Measurements from ENCODE around the gene CPSF2. TPM values are rescaled to one million over a fixed set of nuclear protein-coding genes. Genes with fewer than 3 reads are reported as not detected.

Gene CPSF2
- total and polyA plus RNA-seq, 5 donors from 2014 or later: 33.9 to 48.8 (median 36.6) TPM

DNA sequence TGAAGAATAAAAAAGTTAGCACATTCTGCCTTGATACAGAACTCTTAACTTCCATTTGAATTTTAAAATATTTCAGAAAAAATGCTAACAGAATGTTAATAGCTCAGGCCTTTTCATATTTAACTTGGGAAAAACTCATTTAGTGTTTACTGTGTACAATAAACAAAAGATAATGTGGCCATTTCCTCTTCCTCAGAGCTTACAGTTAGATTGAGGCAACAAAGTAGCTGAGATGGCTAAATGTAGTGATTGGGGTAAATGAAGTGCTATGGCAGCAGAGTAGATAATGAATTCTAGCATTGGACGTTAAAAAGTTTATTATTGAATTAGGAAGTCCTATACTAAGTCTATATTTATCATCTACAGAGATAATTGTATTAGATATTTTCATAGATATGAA lies 12.7 kb downstream of the CPSF2 start:
- peaks cover 66% of the 10 kb centered on the region for H3K36me3 ChIP-seq (ENCODE audit: control insufficient read depth, insufficient read depth, low read length)
- peaks cover 46% of the 10 kb centered on the region for H3K36me3 Mint-ChIP-seq

DNA sequence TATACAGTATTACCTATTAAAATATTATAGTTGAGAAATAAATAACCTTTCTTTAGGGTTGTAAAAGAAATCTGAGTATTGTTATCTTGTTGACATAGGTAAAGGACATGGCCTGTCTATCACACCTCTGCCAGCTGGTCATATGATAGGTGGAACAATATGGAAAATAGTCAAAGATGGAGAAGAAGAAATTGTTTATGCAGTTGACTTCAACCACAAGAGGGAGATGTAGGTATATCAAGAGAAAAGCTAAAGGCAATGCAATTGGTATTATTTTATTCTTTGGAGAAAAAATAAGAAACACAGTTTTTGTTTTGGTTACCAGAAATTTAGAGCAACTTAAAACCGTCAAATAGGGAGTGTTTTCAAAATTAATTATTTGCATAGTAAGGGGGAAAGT lies 13.5 kb downstream of the CPSF2 start:
- peaks cover 58% of the 10 kb centered on the region for H3K36me3 ChIP-seq (ENCODE audit: control insufficient read depth, insufficient read depth, low read length)
- Mint-ChIP-seq H3K27me3 (no peaks in the 10 kb centered on the region), H3K27ac (peak overlapping the region in 1 of 3 donors; percentile 54), H3K4me1 (peaks cover 8 to 14% (median 9%) of the 10 kb centered on the region in 4 donors), H3K4me3 (no peak overlapping the region), H3K9me3 (no peaks in the 10 kb centered on the region), H3K36me3 (peaks cover 40% of the 10 kb centered on the region)
- ATAC-seq (ENCODE audit: low read depth in 2 of 2) (no peak), DNase-seq (peak in 2 of 3 donors; percentile 18 to 44)
- no peaks in the 10 kb centered on the region for H3K4me1 ChIP-seq (ENCODE audit: control insufficient read depth, insufficient read depth, low read length, poor library complexity, severe bottlenecking)
- H3K27me3 ChIP-seq (ENCODE audit: control insufficient read depth, insufficient read depth, low read length): no peaks in the 10 kb centered on the region
- H3K27ac ChIP-seq (ENCODE audit: insufficient read depth, low read length, poor library complexity, severe bottlenecking): no peak overlapping the region
- no peaks in the 10 kb centered on the region for H3K9me3 ChIP-seq (ENCODE audit: control insufficient read depth in 2 of 2, low read length in 2 of 2)
- H3K4me3 ChIP-seq (ENCODE audit: low read depth, low read length): no peak overlapping the region

More for the DNA sequence above, 12.7 kb downstream of the CPSF2 start:
- H3K27ac Mint-ChIP-seq: peak overlapping the region in 1 of 3 donors; percentile 79
- H3K4me1 Mint-ChIP-seq: peaks cover 14 to 16% (median 14%) of the 10 kb centered on the region in 4 donors
- DNase-seq: no peak
- H3K27me3 Mint-ChIP-seq: no peaks in the 10 kb centered on the region
- H3K9me3 ChIP-seq (ENCODE audit: control insufficient read depth in 2 of 2, low read length in 2 of 2): no peaks in the 10 kb centered on the region
- no peak for ATAC-seq (ENCODE audit: low read depth in 2 of 2)
- no peak overlapping the region for H3K27ac ChIP-seq (ENCODE audit: insufficient read depth, low read length, poor library complexity, severe bottlenecking)
- H3K4me3 Mint-ChIP-seq: no peak overlapping the region
- H3K9me3 Mint-ChIP-seq: no peaks in the 10 kb centered on the region
- H3K27me3 ChIP-seq (ENCODE audit: control insufficient read depth, insufficient read depth, low read length): no peaks in the 10 kb centered on the region
- no peak overlapping the region for H3K4me3 ChIP-seq (ENCODE audit: low read depth, low read length)
- no peaks in the 10 kb centered on the region for H3K4me1 ChIP-seq (ENCODE audit: control insufficient read depth, insufficient read depth, low read length, poor library complexity, severe bottlenecking)

DNA sequence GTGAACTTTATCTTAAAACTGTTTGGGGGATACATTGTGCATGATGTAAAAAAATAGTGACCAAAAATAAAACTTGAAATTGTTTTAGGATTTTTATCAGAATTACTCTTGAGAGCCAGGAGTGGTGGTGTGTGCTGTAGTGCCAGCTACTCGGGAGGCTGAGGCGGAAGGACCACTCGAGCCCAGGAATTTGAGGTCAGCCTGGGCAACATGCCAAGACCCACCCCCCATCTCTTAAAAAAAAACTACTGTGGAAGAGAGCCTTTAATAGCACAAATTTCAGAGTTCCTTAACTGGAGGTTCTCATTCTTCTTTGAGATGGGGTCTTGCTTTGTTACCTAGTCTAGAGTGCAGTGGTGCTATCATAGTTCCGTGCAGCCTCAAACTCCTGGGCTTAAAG lies 21.5 kb downstream of the CPSF2 start:
- Histone ChIP-seq H3K9me3 (ENCODE audit: control insufficient read depth in 2 of 2, low read length in 2 of 2) (no peaks in the 10 kb centered on the region), H3K27ac (ENCODE audit: insufficient read depth, low read length, poor library complexity, severe bottlenecking) (no peak overlapping the region), H3K27me3 (ENCODE audit: control insufficient read depth, insufficient read depth, low read length) (no peaks in the 10 kb centered on the region), H3K4me3 (ENCODE audit: low read depth, low read length) (no peak overlapping the region), H3K4me1 (ENCODE audit: control insufficient read depth, insufficient read depth, low read length, poor library complexity, severe bottlenecking) (no peaks in the 10 kb centered on the region), H3K36me3 (ENCODE audit: control insufficient read depth, insufficient read depth, low read length) (peaks cover 66% of the 10 kb centered on the region)
- no peak for DNase-seq
- no peaks in the 10 kb centered on the region for H3K9me3 Mint-ChIP-seq
- peaks cover 3 to 28% (median 17%) of the 10 kb centered on the region in 4 donors for H3K4me1 Mint-ChIP-seq
- H3K27me3 Mint-ChIP-seq: no peaks in the 10 kb centered on the region
- peaks cover 49% of the 10 kb centered on the region for H3K36me3 Mint-ChIP-seq
- ATAC-seq (ENCODE audit: low read depth in 2 of 2): no peak
- H3K4me3 Mint-ChIP-seq: no peak overlapping the region
- no peak overlapping the region for H3K27ac Mint-ChIP-seq

DNA sequence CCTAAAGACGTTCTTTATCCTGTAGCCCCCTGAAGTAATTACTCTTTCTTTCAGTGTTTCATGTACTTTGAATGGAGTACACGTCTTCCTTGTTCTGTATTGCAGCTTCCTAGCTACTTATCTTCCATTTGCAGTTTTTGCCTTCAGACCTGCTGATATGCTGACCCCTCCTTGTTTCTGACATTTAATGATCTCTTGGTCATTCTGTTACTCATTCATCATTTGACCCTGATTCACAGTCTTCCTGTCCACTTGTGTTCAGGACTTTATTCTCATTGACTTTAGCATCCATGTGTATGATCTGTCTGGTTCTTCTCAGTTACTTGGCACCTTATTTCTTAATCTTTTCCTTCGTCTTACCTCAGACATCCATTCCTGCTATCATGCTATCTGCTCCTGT lies 22.2 kb downstream of the CPSF2 start:
- H3K36me3 Mint-ChIP-seq: peaks cover 52% of the 10 kb centered on the region
- H3K27me3 ChIP-seq (ENCODE audit: control insufficient read depth, insufficient read depth, low read length): no peaks in the 10 kb centered on the region
- no peak overlapping the region for H3K27ac Mint-ChIP-seq
- DNase-seq (no peak), ATAC-seq (ENCODE audit: low read depth in 2 of 2) (no peak)
- H3K9me3 Mint-ChIP-seq: no peaks in the 10 kb centered on the region
- no peak overlapping the region for H3K27ac ChIP-seq (ENCODE audit: insufficient read depth, low read length, poor library complexity, severe bottlenecking)
- H3K4me3 ChIP-seq (ENCODE audit: low read depth, low read length): no peak overlapping the region
- H3K4me1 ChIP-seq (ENCODE audit: control insufficient read depth, insufficient read depth, low read length, poor library complexity, severe bottlenecking): no peaks in the 10 kb centered on the region
- no peaks in the 10 kb centered on the region for H3K27me3 Mint-ChIP-seq
- no peak overlapping the region for H3K4me3 Mint-ChIP-seq
- peaks cover 67% of the 10 kb centered on the region for H3K36me3 ChIP-seq (ENCODE audit: control insufficient read depth, insufficient read depth, low read length)
- peaks cover 6 to 29% (median 17%) of the 10 kb centered on the region in 4 donors for H3K4me1 Mint-ChIP-seq
- H3K9me3 ChIP-seq (ENCODE audit: control insufficient read depth in 2 of 2, low read length in 2 of 2): no peaks in the 10 kb centered on the region

DNA sequence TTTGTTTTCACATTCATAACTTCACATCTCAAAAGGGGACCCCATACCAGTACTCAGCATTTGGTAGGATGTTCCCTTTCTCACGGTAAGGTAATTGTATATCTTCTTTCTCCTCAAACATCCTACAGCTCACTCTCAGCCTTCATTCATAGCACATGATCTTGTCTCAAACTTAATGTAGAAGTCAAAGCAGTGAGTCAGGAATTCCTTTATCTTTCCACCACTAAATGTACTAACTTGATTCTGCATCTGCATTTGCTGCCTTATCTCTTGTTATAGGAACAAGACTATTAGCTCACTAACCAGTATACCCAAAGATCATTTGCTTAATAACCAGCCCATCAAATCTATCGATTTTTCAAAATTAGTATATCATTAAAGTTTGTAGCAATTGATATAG lies 22.9 kb downstream of the CPSF2 start:
- no peak overlapping the region for H3K4me3 ChIP-seq (ENCODE audit: low read depth, low read length)
- H3K27ac ChIP-seq (ENCODE audit: insufficient read depth, low read length, poor library complexity, severe bottlenecking): no peak overlapping the region
- Mint-ChIP-seq H3K9me3 (no peaks in the 10 kb centered on the region), H3K4me3 (no peak overlapping the region), H3K27ac (peak overlapping the region in 2 of 3 donors; percentile 15 to 36), H3K4me1 (peaks cover 6 to 29% (median 17%) of the 10 kb centered on the region in 4 donors), H3K36me3 (peaks cover 55% of the 10 kb centered on the region), H3K27me3 (no peaks in the 10 kb centered on the region)
- H3K9me3 ChIP-seq (ENCODE audit: control insufficient read depth in 2 of 2, low read length in 2 of 2): no peaks in the 10 kb centered on the region
- H3K36me3 ChIP-seq (ENCODE audit: control insufficient read depth, insufficient read depth, low read length): peaks cover 74% of the 10 kb centered on the region
- no peaks in the 10 kb centered on the region for H3K4me1 ChIP-seq (ENCODE audit: control insufficient read depth, insufficient read depth, low read length, poor library complexity, severe bottlenecking)
- no peak for DNase-seq
- H3K27me3 ChIP-seq (ENCODE audit: control insufficient read depth, insufficient read depth, low read length): no peaks in the 10 kb centered on the region
- no peak for ATAC-seq (ENCODE audit: low read depth in 2 of 2)

DNA sequence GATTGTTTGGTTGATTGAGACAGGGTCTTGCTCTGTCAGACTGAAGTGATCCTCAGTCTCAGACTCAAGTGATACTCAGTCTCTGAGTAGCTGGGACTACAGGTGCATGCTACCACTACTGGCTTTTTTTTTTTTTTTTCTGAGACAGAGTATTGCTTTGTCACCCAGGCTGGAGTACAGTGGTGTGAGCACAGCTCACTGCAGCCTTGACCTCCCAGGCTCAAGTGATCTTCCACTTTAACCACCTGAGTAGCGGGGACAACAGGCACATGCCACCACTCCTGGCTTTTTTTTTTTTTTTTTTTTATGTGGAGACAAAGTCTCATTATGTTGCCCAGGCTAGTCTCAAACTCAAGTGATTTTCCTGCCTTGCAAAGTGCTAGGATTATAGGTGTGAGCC lies 31.8 kb downstream of the CPSF2 start:
- Histone ChIP-seq H3K4me3 (ENCODE audit: low read depth, low read length) (no peak overlapping the region), H3K36me3 (ENCODE audit: control insufficient read depth, insufficient read depth, low read length) (peaks cover 67% of the 10 kb centered on the region), H3K4me1 (ENCODE audit: control insufficient read depth, insufficient read depth, low read length, poor library complexity, severe bottlenecking) (no peaks in the 10 kb centered on the region), H3K27me3 (ENCODE audit: control insufficient read depth, insufficient read depth, low read length) (no peaks in the 10 kb centered on the region), H3K27ac (ENCODE audit: insufficient read depth, low read length, poor library complexity, severe bottlenecking) (no peak overlapping the region), H3K9me3 (ENCODE audit: control insufficient read depth in 2 of 2, low read length in 2 of 2) (no peaks in the 10 kb centered on the region)
- Mint-ChIP-seq H3K27me3 (no peaks in the 10 kb centered on the region), H3K4me3 (no peak overlapping the region), H3K4me1 (peaks cover 0 to 10% (median 9%) of the 10 kb centered on the region in 4 donors), H3K9me3 (no peaks in the 10 kb centered on the region), H3K36me3 (peaks cover 39% of the 10 kb centered on the region), H3K27ac (no peak overlapping the region)
- ATAC-seq (ENCODE audit: low read depth in 2 of 2): no peak
- DNase-seq: no peak

DNA sequence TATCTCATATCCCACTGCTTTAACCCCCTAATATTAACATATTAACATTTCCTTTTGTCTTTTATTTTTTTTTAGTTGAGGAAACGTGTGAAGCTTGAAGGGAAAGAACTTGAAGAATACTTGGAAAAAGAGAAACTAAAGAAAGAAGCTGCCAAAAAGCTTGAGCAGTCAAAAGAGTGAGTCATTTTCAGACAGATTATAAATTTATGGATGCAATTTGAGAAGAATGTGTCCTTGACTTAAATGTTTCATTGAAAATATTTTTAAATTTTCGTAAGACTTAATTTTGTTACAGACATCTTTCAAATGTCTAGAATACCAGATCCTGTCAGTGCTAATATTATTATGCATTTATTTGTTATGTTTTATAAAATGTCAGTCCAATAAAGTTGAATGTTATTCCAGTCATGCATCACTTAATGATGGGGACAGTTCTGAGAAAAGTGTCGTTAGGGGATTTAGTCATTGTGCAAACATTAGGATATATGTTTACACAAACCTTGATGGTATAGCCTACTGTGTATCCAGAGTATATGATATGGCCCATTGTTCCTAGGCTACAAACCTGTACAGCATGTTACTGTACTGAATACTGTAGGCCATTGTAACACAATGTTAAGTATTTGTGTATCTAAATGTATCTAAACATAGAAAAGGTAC lies 32.6 kb downstream of the CPSF2 start:
- peaks cover 66% of the 10 kb centered on the region for H3K36me3 ChIP-seq (ENCODE audit: control insufficient read depth, insufficient read depth, low read length)
- ATAC-seq (ENCODE audit: low read depth in 2 of 2) (no peak), DNase-seq (no peak)
- peaks cover 39% of the 10 kb centered on the region for H3K36me3 Mint-ChIP-seq
- no peaks in the 10 kb centered on the region for H3K27me3 ChIP-seq (ENCODE audit: control insufficient read depth, insufficient read depth, low read length)
- H3K4me3 Mint-ChIP-seq: no peak overlapping the region
- peaks cover 0 to 12% (median 8%) of the 10 kb centered on the region in 4 donors for H3K4me1 Mint-ChIP-seq
- no peak overlapping the region for H3K27ac Mint-ChIP-seq
- H3K4me3 ChIP-seq (ENCODE audit: low read depth, low read length): no peak overlapping the region
- H3K9me3 ChIP-seq (ENCODE audit: control insufficient read depth in 2 of 2, low read length in 2 of 2): no peaks in the 10 kb centered on the region
- H3K4me1 ChIP-seq (ENCODE audit: control insufficient read depth, insufficient read depth, low read length, poor library complexity, severe bottlenecking): no peaks in the 10 kb centered on the region
- no peaks in the 10 kb centered on the region for H3K27me3 Mint-ChIP-seq
- H3K9me3 Mint-ChIP-seq: no peaks in the 10 kb centered on the region
- H3K27ac ChIP-seq (ENCODE audit: insufficient read depth, low read length, poor library complexity, severe bottlenecking): no peak overlapping the region

DNA sequence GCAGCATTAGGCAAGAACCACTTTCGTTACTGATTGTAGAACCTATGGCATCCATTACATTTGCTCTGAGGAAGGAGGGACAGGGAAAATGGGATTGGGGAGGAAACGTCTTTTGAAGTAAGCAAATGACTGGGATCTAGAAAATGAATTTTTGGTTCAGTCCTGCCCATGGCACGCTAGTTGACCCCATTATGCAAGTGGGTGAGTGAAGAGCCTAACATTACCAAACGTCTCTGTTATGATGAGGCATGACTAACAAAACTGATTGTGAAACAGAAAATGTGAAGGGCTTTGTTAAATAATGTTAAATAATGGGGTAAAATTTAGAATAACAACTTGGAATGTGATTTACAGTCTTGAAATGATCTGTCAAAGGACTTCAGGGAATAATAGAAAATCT lies 38.9 kb downstream of the CPSF2 start:
- no peak overlapping the region for H3K4me3 Mint-ChIP-seq
- no peaks in the 10 kb centered on the region for H3K27me3 Mint-ChIP-seq
- no peak for DNase-seq
- H3K36me3 Mint-ChIP-seq: peaks cover 59% of the 10 kb centered on the region
- no peak for ATAC-seq (ENCODE audit: low read depth in 2 of 2)
- Histone ChIP-seq H3K4me3 (ENCODE audit: low read depth, low read length) (no peak overlapping the region), H3K27me3 (ENCODE audit: control insufficient read depth, insufficient read depth, low read length) (no peaks in the 10 kb centered on the region), H3K9me3 (ENCODE audit: control insufficient read depth in 2 of 2, low read length in 2 of 2) (no peaks in the 10 kb centered on the region), H3K27ac (ENCODE audit: insufficient read depth, low read length, poor library complexity, severe bottlenecking) (no peak overlapping the region), H3K4me1 (ENCODE audit: control insufficient read depth, insufficient read depth, low read length, poor library complexity, severe bottlenecking) (no peaks in the 10 kb centered on the region), H3K36me3 (ENCODE audit: control insufficient read depth, insufficient read depth, low read length) (peaks cover 91% of the 10 kb centered on the region)
- H3K9me3 Mint-ChIP-seq: peaks cover 0 to 6% (median 2%) of the 10 kb centered on the region in 7 donors
- no peak overlapping the region for H3K27ac Mint-ChIP-seq
- peaks cover 0 to 10% (median 4%) of the 10 kb centered on the region in 4 donors for H3K4me1 Mint-ChIP-seq

All from CD4-positive, CD25-positive, alpha-beta regulatory T cell (primary cell).